HG03378 (cell line): ENCODE data around the gene WFDC5.

ENCODE experiments used
- ATAC-seq: cut with Tn5 transposase; IDR thresholded peaks from one replicate; pipeline ENCODE4 v1.9.1; 2021; ENCODE audit warnings: mild to moderate bottlenecking, moderate library complexity; ENCODE audit not compliant: unreplicated experiment

WFDC5 gene

GRCh38 chr20:45115829-45116228, 855 bp upstream of the WFDC5 start:
- no peak for ATAC-seq

GRCh38 chr20:45115386-45115774, 406 bp upstream of the WFDC5 start:
- no peak for ATAC-seq

- ATAC-seq, result no peak
Observed at GRCh38 chr20:45113865-45114264, 1.1 kb downstream of the WFDC5 start.

- no peak for ATAC-seq
Observed at GRCh38 chr20:45112754-45113153, 2.2 kb downstream of the WFDC5 start.

- ATAC-seq, result no peak
Observed at GRCh38 chr20:45111799-45112471, 3.0 kb downstream of the WFDC5 start.

GRCh38 chr20:45111285-45111684, 3.7 kb downstream of the WFDC5 start:
- no peak for ATAC-seq

- ATAC-seq, result no peak
Observed at GRCh38 chr20:45110301-45110700, 4.7 kb downstream of the WFDC5 start.

GRCh38 chr20:45109634-45110033, 5.3 kb downstream of the WFDC5 start:
- no peak for ATAC-seq

GRCh38 chr20:45105317-45105716, 9.7 kb downstream of the WFDC5 start:
- no peak for ATAC-seq

GRCh38 chr20:45104786-45105185, 10.2 kb downstream of the WFDC5 start:
- ATAC-seq, result no peak

- no peak for ATAC-seq
Observed at GRCh38 chr20:45103072-45103471, 11.9 kb downstream of the WFDC5 start.

- ATAC-seq, result no peak
Observed at GRCh38 chr20:45101333-45101850, 13.6 kb downstream of the WFDC5 start.

- no peak for ATAC-seq
Observed at GRCh38 chr20:45100563-45101245, 14.3 kb downstream of the WFDC5 start, which contains the start of gene KCNS1. TSS of gene KCNS1 (minus strand) at chr20:45101127. CDS start at chr20:45099236, 1,891 bp downstream.

GRCh38 chr20:45098103-45098773, 16.7 kb downstream of the WFDC5 start:
- ATAC-seq, result no peak

GRCh38 chr20:45097485-45098102, 17.4 kb downstream of the WFDC5 start:
- ATAC-seq, result no peak

GRCh38 chr20:45096781-45097180, 18.2 kb downstream of the WFDC5 start:
- ATAC-seq, result no peak

- no peak for ATAC-seq
Observed at GRCh38 chr20:45095805-45096238, 19.2 kb downstream of the WFDC5 start.

GRCh38 chr20:45094864-45095574, 20.0 kb downstream of the WFDC5 start:
- ATAC-seq, result no peak

GRCh38 chr20:45094201-45094600, 20.8 kb downstream of the WFDC5 start:
- no peak for ATAC-seq

- ATAC-seq, result no peak
Observed at GRCh38 chr20:45092898-45093297, 22.1 kb downstream of the WFDC5 start.

GRCh38 chr20:45091366-45091765, 23.6 kb downstream of the WFDC5 start:
- no peak for ATAC-seq
